GM12874 (cell line): Measurements from ENCODE around the gene SNAPC2.

Experiments
- TF ChIP-seq, protein P1 (sequence below): IDR thresholded peaks from 2 replicates; pipeline ENCODE4 v1.5.1; 2011; ENCODE audit warnings: low read depth, mild to moderate bottlenecking, control low read depth, low read length, moderate library complexity; ENCODE audit not compliant: insufficient read depth

SNAPC2 gene

GRCh38 chr19:7874076-7874896 lies 45.9 kb upstream of the SNAPC2 start, which contains the start of gene PRR36:
TSS of gene PRR36 (minus strand) at chr19:7874390. CDS start at chr19:7873689, 701 bp downstream.
- TF ChIP-seq, protein P1, sequence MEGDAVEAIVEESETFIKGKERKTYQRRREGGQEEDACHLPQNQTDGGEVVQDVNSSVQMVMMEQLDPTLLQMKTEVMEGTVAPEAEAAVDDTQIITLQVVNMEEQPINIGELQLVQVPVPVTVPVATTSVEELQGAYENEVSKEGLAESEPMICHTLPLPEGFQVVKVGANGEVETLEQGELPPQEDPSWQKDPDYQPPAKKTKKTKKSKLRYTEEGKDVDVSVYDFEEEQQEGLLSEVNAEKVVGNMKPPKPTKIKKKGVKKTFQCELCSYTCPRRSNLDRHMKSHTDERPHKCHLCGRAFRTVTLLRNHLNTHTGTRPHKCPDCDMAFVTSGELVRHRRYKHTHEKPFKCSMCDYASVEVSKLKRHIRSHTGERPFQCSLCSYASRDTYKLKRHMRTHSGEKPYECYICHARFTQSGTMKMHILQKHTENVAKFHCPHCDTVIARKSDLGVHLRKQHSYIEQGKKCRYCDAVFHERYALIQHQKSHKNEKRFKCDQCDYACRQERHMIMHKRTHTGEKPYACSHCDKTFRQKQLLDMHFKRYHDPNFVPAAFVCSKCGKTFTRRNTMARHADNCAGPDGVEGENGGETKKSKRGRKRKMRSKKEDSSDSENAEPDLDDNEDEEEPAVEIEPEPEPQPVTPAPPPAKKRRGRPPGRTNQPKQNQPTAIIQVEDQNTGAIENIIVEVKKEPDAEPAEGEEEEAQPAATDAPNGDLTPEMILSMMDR, result no peak

GRCh38 chr19:7874897-7875273 lies 45.3 kb upstream of the SNAPC2 start:
- TF ChIP-seq, protein P1, result no peak

- TF ChIP-seq, protein P1, result no peak
Observed at GRCh38 chr19:7877249-7877836, 42.8 kb upstream of the SNAPC2 start.

- TF ChIP-seq, protein P1, result no peak
Observed at GRCh38 chr19:7879111-7879807, 40.9 kb upstream of the SNAPC2 start.

DNA sequence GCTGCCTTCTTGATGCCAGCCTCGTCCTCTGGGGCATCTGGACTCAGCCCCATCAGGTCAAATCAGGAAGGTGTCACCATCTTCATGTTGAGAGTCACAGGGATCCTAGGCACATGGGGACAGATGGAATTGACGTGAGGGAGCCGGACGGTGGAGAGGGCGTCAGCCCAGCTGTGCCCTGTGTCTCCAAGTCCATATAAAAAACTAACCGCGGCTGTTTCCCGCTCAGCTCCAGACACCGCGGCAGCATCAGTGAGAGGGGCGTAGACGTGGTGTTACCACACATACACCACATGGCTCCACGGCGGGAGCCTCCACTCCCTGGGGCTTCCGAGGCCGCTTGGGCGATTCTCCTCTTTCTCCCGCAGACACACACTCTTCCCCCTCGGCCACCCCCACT lies 40.3 kb upstream of the SNAPC2 start:
- TF ChIP-seq, protein P1, result no peak

- TF ChIP-seq, protein P1, result no peak
Observed at GRCh38 chr19:7881910-7882309, 38.2 kb upstream of the SNAPC2 start.

- TF ChIP-seq, protein P1, result no peak
Observed at GRCh38 chr19:7883105-7883504, 37.0 kb upstream of the SNAPC2 start.
